GM12892 (cell line): Measurements from ENCODE around the gene USP2.

Experiments
- POLR2A ChIP-seq: IDR thresholded peaks from 2 replicates; pipeline ENCODE4 v1.6.1; 2011; ENCODE audit warnings: low read depth, low read length, control low read depth
- TAF1 ChIP-seq: IDR thresholded peaks from 2 replicates; pipeline ENCODE4 v1.6.1; 2011; ENCODE audit warnings: low read depth, mild to moderate bottlenecking, control low read depth, low read length, borderline replicate concordance

GRCh38 chr11:119309953-119310681 lies 71.4 kb downstream of the USP2 start:
- no peak for TF ChIP-seq TAF1
- TF ChIP-seq POLR2A, result no peak
